Immature natural killer cell (primary cell): ENCODE data around the gene TMEFF2. TPM values are rescaled to one million over a fixed set of nuclear protein-coding genes. Genes with fewer than 3 reads are reported as not detected.

Source experiments
- DNase-seq, 3 donors: peaks; one replicate each; pipeline ENCODE4 v3.0.0; 2022; ENCODE audit warnings: mixed read lengths in 1 of 3
- H3K27ac Mint-ChIP-seq, 6 donors: one replicate each; pipeline ENCODE4 v1.8.0; 2020; ENCODE audit warnings: mixed read lengths in 6 of 6, mild to moderate bottlenecking in 5 of 6, inconsistent platforms in 4 of 6, moderate library complexity in 3 of 6
- H3K27me3 Mint-ChIP-seq, 3 donors: one replicate each; pipeline ENCODE4 v1.8.0; 2020 to 2021; ENCODE audit warnings: low read depth in 3 of 3, mild to moderate bottlenecking in 3 of 3, mixed read lengths in 3 of 3, moderate library complexity in 3 of 3, inconsistent platforms in 1 of 3
- H3K36me3 Mint-ChIP-seq, 3 donors: one replicate each; pipeline ENCODE4 v1.8.0; 2020; ENCODE audit warnings: mixed read lengths in 3 of 3, inconsistent platforms in 2 of 3, mild to moderate bottlenecking in 2 of 3
- H3K4me1 Mint-ChIP-seq, 2 donors: one replicate each; pipeline ENCODE4 v1.8.0; 2020; ENCODE audit warnings: inconsistent platforms in 2 of 2, mild to moderate bottlenecking in 2 of 2, mixed read lengths in 2 of 2, moderate library complexity in 1 of 2
- H3K4me3 Mint-ChIP-seq, 5 donors: one replicate each; pipeline ENCODE4 v1.8.0; 2020; ENCODE audit warnings: mild to moderate bottlenecking in 5 of 5, mixed read lengths in 5 of 5, inconsistent platforms in 3 of 5, moderate library complexity in 3 of 5
- H3K9me3 Mint-ChIP-seq, 6 donors: one replicate each; pipeline ENCODE4 v1.8.0; 2020; ENCODE audit warnings: mild to moderate bottlenecking in 6 of 6, mixed read lengths in 6 of 6, inconsistent platforms in 4 of 6, moderate library complexity in 3 of 6
- polyA plus RNA-seq, 3 donors: library from polyadenylated mRNA; unstranded; fragments of 300-500 nt; fragmentation: Illumina TruSeq; gene quantifications; one replicate each; pipeline ENCODE4 v1.2.3, GENCODE V29; 2021

Gene TMEFF2
- polyA plus RNA-seq, 3 donors from 2014 or later, result not detected

DNA sequence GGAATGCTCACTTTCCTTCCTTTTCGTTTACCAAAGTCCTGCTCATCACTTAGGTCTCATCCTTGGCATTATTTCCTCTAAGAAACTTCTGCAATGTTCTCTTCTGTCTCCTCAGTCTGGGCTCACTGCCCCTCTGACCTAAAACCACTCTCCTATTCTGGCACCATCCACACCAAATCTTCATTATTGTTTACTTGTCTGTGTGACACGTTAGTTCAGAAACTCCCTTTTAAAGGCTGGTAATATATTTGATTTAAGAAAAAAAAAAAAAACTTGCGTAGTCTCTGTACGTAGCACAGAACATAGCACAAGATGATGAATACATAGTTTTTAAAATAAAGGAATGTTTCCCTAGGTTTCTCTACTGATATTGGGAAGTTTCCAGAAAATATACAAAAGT is 229.0 kb downstream of the TMEFF2 start:
- H3K9me3 Mint-ChIP-seq, result no peaks in the 10 kb centered on the region
- H3K4me3 Mint-ChIP-seq, result no peak overlapping the region
- no peaks in the 10 kb centered on the region for H3K36me3 Mint-ChIP-seq
- H3K27ac Mint-ChIP-seq, result no peak overlapping the region
- H3K4me1 Mint-ChIP-seq, result no peaks in the 10 kb centered on the region
- peaks cover 0 to 3% (median 0%) of the 10 kb centered on the region in 3 donors for H3K27me3 Mint-ChIP-seq
- no peak for DNase-seq

- Mint-ChIP-seq H3K36me3 (no peaks in the 10 kb centered on the region), H3K4me3 (no peak overlapping the region), H3K4me1 (no peaks in the 10 kb centered on the region), H3K9me3 (no peaks in the 10 kb centered on the region), H3K27me3 (peaks cover 0 to 5% (median 4%) of the 10 kb centered on the region in 3 donors), H3K27ac (no peak overlapping the region)
- no peak for DNase-seq
These were observed 233.2 kb downstream of the TMEFF2 start for GRCh38 chr2:191961556-191961955.

GRCh38 chr2:191959209-191959608 is 235.5 kb downstream of the TMEFF2 start:
- H3K4me3 Mint-ChIP-seq, result no peak overlapping the region
- H3K27ac Mint-ChIP-seq, result no peak overlapping the region
- DNase-seq, result no peak
- no peaks in the 10 kb centered on the region for H3K4me1 Mint-ChIP-seq
- no peaks in the 10 kb centered on the region for H3K36me3 Mint-ChIP-seq
- H3K27me3 Mint-ChIP-seq, result peaks cover 0 to 5% (median 4%) of the 10 kb centered on the region in 3 donors
- no peaks in the 10 kb centered on the region for H3K9me3 Mint-ChIP-seq

DNA sequence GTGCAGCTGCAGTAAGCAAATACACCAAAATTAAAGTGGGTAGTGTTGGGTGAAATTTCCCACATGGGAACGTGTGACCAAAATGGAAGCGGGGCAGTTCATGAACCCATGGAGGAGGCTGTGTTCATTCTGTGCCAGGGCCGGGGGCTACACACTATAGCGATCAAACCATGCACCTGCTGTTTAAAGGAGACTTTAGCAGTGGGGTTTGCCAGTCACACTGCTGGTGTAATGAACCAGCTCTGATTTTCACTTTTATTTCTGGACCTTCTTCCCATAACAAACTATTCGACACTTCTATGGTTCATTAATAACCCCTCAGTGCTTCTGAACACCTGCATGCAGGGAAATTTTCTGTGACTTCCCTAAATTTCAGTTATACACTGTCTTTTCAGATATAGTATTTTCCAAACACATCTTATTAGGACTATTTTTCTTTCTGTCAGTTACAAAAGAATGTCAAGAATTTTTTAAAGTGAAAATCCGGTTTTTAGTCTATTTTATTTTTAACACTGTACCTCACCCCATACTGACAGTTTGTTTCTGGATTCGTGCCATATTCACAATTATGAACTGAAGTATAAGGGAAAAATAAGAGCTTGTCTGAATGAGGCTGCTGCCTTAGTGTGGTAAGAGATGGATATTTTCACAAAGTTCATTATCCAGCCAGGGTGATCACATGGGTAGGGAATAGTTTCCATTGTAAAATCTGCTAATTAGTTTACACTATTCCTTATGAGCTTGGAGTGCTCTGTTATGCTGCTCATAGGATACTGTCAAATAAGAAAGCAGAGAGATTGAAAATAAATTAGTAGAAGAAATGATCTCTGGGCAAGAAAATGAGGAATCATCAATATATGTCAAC is 236.5 kb downstream of the TMEFF2 start:
- Mint-ChIP-seq H3K27me3 (peaks cover 0 to 4% (median 3%) of the 10 kb centered on the region in 3 donors), H3K4me1 (no peaks in the 10 kb centered on the region), H3K27ac (no peak overlapping the region), H3K36me3 (no peaks in the 10 kb centered on the region), H3K4me3 (no peak overlapping the region), H3K9me3 (no peaks in the 10 kb centered on the region)
- no peak for DNase-seq

DNA sequence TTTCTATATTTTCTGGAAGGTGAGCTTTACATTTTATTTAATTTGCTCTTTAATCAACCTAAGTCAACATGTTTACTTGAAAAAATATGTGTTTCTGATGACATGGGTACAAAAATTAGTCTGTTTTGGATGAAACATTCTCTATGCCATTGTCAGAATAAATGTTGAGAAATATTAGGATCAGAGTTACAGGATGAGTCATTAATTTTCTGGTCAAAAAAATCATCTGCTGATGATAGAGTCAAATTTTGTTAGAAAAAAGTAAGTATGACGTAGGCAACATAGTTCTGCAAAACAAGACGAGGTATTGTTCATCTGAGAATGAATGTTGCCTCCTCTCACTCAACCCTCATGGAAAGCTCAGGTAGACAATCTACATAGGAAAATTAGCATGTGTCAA is 240.3 kb downstream of the TMEFF2 start:
- DNase-seq, result no peak
- Mint-ChIP-seq H3K4me1 (no peaks in the 10 kb centered on the region), H3K27ac (no peak overlapping the region), H3K27me3 (peaks cover 0 to 6% (median 0%) of the 10 kb centered on the region in 3 donors), H3K9me3 (no peaks in the 10 kb centered on the region), H3K36me3 (no peaks in the 10 kb centered on the region), H3K4me3 (no peak overlapping the region)

- no peaks in the 10 kb centered on the region for H3K4me1 Mint-ChIP-seq
- H3K27ac Mint-ChIP-seq, result no peak overlapping the region
- peaks cover 0 to 4% (median under 1%) of the 10 kb centered on the region in 3 donors for H3K27me3 Mint-ChIP-seq
- no peak for DNase-seq
- H3K9me3 Mint-ChIP-seq, result no peaks in the 10 kb centered on the region
- H3K4me3 Mint-ChIP-seq, result no peak overlapping the region
- no peaks in the 10 kb centered on the region for H3K36me3 Mint-ChIP-seq
These were observed 242.0 kb downstream of the TMEFF2 start for GRCh38 chr2:191952515-191953270.

DNA sequence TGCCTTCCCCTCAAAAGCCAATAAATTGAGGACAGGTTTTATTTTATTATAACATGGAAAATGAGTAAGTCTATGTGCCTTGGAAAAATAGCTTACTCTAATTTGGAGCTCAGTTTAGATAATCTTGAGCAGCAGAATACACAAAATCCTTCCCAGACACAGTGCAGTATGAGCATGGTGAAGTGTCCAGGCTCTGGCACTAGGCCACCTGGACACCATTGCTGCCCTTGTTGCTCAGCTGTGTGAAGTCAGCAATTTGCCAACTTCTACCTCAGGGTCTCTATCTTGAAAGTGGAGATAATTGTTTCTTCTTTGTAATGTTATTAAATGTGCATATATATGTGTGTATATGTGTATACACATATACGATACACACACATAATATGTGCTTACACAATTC is 242.9 kb downstream of the TMEFF2 start:
- no peak overlapping the region for H3K4me3 Mint-ChIP-seq
- no peaks in the 10 kb centered on the region for H3K4me1 Mint-ChIP-seq
- no peak for DNase-seq
- no peak overlapping the region for H3K27ac Mint-ChIP-seq
- no peaks in the 10 kb centered on the region for H3K36me3 Mint-ChIP-seq
- H3K27me3 Mint-ChIP-seq, result peaks cover 0 to 4% (median 2%) of the 10 kb centered on the region in 3 donors
- H3K9me3 Mint-ChIP-seq, result no peaks in the 10 kb centered on the region

GRCh38 chr2:191951376-191951775 is 243.4 kb downstream of the TMEFF2 start:
- DNase-seq, result no peak
- Mint-ChIP-seq H3K36me3 (no peaks in the 10 kb centered on the region), H3K4me3 (no peak overlapping the region), H3K9me3 (no peaks in the 10 kb centered on the region), H3K4me1 (no peaks in the 10 kb centered on the region), H3K27ac (no peak overlapping the region), H3K27me3 (peaks cover 0 to 4% (median 2%) of the 10 kb centered on the region in 3 donors)

GRCh38 chr2:191950132-191950874 is 244.4 kb downstream of the TMEFF2 start:
- no peaks in the 10 kb centered on the region for H3K9me3 Mint-ChIP-seq

DNA sequence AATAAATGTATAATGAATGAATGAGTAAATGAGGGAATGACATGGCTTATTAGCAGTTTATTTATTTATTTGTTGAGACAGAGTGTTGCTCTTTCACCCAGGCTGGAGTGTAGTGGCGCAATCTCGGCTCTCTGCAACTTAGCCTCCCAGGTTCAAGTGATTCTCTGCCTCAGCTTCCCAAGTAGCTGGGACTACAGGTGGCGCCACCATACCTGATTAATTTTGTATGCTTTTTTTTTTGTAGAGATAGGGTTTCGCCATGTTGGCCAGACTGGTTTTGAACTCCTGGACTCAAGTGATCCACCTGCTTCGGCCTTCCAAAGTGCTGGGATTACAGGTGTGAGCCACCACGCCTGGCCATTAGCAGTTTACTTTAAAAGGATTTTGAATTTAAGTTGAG is 247.5 kb downstream of the TMEFF2 start:
- peaks cover 0 to 6% (median 2%) of the 10 kb centered on the region in 3 donors for H3K27me3 Mint-ChIP-seq
- H3K36me3 Mint-ChIP-seq, result no peaks in the 10 kb centered on the region
- no peak overlapping the region for H3K4me3 Mint-ChIP-seq
- H3K9me3 Mint-ChIP-seq, result peaks cover 0 to 2% (median 0%) of the 10 kb centered on the region in 6 donors
- DNase-seq, result no peak
- H3K27ac Mint-ChIP-seq, result no peak overlapping the region
- H3K4me1 Mint-ChIP-seq, result no peaks in the 10 kb centered on the region

More at GRCh38 chr2:191950132-191950874, 244.4 kb downstream of the TMEFF2 start:
- Mint-ChIP-seq H3K4me3 (no peak overlapping the region), H3K4me1 (no peaks in the 10 kb centered on the region), H3K27ac (no peak overlapping the region), H3K36me3 (no peaks in the 10 kb centered on the region), H3K27me3 (peaks cover 0 to 4% (median 2%) of the 10 kb centered on the region in 3 donors)
- no peak for DNase-seq

- H3K4me1 Mint-ChIP-seq, result no peaks in the 10 kb centered on the region
- H3K27me3 Mint-ChIP-seq, result peaks cover 0 to 6% (median 2%) of the 10 kb centered on the region in 3 donors
- H3K9me3 Mint-ChIP-seq, result peaks cover 0 to 2% (median 0%) of the 10 kb centered on the region in 6 donors
- no peak for DNase-seq
- H3K27ac Mint-ChIP-seq, result no peak overlapping the region
- H3K36me3 Mint-ChIP-seq, result no peaks in the 10 kb centered on the region
- no peak overlapping the region for H3K4me3 Mint-ChIP-seq
These were observed 248.1 kb downstream of the TMEFF2 start for GRCh38 chr2:191946471-191947182.

- Mint-ChIP-seq H3K4me1 (no peaks in the 10 kb centered on the region), H3K36me3 (no peaks in the 10 kb centered on the region), H3K4me3 (no peak overlapping the region), H3K9me3 (peaks cover 0 to 2% (median 0%) of the 10 kb centered on the region in 6 donors), H3K27ac (no peak overlapping the region), H3K27me3 (peaks cover 0 to 4% (median 2%) of the 10 kb centered on the region in 3 donors)
- no peak for DNase-seq
These were observed 249.1 kb downstream of the TMEFF2 start for GRCh38 chr2:191945623-191946022.

- peaks cover 0 to 4% (median 1%) of the 10 kb centered on the region in 3 donors for H3K27me3 Mint-ChIP-seq
- DNase-seq, result no peak
- H3K9me3 Mint-ChIP-seq, result peaks cover 0 to 2% (median 0%) of the 10 kb centered on the region in 6 donors
- no peak overlapping the region for H3K27ac Mint-ChIP-seq
- H3K4me3 Mint-ChIP-seq, result no peak overlapping the region
- H3K4me1 Mint-ChIP-seq, result no peaks in the 10 kb centered on the region
- H3K36me3 Mint-ChIP-seq, result no peaks in the 10 kb centered on the region
These were observed 252.0 kb downstream of the TMEFF2 start for GRCh38 chr2:191942739-191943103.
